ENCODE results near the gene VRK2. TPM values are rescaled to one million over a fixed set of nuclear protein-coding genes. Genes with fewer than 3 reads are reported as not detected.
"Not testable (repeated sequence)": the region's sequence is repeated elsewhere in the genome, so short reads cannot be mapped to it uniquely, and the experiment has no call there.

Gene VRK2
- total RNA-seq, 2 donors from 2014 or later, result 20.5 to 24.2 TPM

DNA sequence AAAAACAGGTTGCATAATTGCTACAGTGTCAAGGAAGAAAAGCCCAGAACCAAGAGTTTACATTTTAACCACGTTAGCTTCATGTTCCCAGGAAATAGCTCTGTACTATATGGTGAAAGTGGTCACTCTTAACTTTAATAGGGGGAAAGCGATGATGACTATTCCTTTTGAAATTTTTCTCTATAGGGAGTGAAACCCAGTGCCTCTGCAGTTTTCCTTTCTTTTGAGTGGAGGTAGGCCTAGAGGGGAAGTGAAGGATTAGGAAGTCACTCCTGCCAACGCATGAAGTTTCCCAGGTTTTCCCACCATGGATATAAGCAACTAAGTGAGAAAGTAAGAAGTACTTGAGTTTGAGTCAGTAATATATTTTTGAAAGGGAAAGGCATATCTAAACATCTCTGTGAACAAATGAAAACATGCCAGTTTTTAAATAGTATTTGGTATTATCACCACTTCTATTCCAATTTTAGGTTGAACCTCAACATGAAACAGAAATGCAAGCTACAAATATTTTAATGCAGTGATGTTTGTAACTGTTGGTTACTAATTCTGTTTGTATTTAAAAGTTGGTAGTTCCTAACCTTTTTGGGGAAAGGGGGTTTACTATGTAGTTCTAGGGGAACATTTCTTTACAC, 91.9 kb downstream of the VRK2 start:
- intact Hi-C loops (cut with DNase I), result no loop called here

GRCh38 chr2:58140508-58141072, 94.0 kb downstream of the VRK2 start:
- intact Hi-C loops (cut with DNase I), result no loop called here
- ATAC-seq (no peak), DNase-seq (no peak)

More for the DNA sequence above, 91.9 kb downstream of the VRK2 start:
- ATAC-seq (no peak), DNase-seq (no peak)

DNA sequence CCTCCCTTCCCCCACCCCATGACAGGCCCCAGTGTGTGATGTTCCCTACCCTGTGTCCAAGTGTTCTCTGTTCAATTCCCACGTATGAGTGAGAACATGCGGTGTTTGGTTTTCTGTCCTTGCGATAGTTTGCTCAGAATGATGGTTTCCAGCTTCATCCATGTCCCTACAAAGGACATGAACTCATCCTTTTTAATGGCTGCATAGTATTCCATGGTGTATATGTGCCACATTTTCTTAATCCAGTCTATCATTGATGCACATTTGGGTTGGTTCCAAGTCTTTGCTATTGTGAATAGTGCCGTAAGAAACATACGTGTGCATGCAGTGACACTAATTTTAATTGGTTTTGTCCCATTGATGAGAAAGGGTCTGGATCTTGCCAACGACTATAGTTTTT, 99.2 kb downstream of the VRK2 start:
- DNase-seq; intact Hi-C loops (cut with DNase I); ATAC-seq: not testable (repeated sequence)

- DNase-seq (no peak), ATAC-seq (peak in 1 of 2 donors; percentile 22)
- intact Hi-C loops (cut with DNase I), result no loop called here
Measured at GRCh38 chr2:58146707-58147106, 100.1 kb downstream of the VRK2 start.

DNA sequence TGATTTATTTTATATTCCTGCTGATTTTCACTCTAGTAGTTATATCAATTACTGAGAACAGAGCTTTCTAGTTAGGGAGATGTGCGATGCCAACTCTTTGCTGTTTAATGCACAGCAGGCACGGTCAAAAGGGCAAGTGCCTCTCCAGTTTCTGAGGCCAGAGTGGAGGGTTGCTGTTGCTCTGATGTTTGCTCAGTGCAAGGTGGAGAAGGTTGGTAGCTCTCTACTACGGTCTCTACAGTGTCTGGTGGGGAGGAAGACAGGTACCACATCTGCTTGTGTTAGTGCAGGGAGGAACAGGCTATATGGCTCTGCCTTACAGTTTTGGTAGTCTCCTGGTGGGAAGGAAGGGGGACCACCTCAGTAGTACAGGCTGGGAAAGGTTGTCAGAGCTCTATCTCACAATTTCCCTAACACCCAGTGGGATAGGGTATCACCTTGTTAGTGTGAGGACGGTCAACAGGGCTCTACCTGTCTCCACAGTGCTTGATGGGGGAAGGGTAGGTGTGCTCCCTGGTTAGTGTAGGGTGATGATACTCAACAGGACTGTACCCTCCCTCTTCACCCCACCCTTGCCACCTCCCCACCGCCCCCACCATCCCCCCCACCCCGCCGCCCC, 108.7 kb downstream of the VRK2 start:
- DNase-seq (no peak), ATAC-seq (no peak)
- intact Hi-C loops (cut with DNase I), result no loop called here

DNA sequence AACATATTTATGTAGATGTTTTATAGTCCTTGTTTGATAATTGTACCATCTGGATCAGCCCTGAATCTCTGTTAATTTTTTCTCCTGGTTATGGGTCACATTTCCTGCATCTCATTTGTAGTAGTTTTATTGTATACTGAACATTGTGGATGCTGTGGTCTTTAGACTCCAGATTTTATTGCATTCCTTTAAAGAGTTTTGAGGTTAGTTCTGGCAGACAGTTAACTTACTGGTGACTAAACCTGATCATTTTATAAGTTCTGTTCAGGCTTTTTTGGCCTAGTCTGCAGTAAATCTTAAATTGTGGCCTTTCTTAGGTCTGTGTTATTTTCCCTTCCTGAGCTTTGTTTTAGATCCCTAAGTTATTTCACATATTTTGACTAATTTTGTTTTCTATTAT, 110.2 kb downstream of the VRK2 start:
- ATAC-seq, result no peak
- intact Hi-C loops (cut with DNase I), result no loop called here
- no peak for DNase-seq

DNA sequence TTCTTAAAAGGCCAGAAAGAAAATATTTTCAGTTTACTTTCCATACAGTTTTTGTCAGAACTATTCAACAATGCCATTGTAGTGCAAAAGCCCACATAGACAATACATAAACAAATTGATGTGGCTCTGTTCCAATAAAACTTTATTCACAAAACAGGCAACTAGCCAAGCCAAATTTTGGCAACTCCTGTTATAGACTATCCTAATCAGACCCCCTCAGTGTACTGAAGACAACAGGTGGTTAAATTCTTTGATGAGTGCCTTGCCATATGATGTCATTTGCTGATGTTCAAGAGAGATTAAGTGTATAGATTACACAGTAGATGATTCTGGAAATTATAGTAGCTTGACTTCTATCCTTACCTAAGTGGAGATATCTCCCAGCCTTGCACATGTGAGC, 111.1 kb downstream of the VRK2 start:
- intact Hi-C loops (cut with DNase I), result no loop called here
- no peak for DNase-seq
- no peak for ATAC-seq

DNA sequence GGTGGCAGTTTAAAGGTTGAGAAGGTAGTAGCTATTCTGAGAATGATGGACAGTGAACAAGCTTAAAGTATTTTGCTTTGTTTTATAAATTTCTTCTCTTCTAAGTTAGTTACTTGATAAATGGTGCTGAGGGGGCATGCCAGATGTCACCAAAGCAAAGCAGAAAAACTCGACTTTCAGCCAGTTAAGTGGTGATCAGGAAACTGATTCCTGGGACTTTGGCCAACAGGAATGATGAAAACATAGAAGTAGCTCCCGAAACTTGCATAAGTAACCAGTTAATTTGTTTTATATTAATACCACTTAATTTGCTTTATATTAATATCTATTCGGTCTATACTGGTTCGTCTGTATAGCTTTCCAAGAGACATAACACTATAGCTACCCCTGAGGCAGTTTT, 111.9 kb downstream of the VRK2 start:
- ATAC-seq, result no peak
- DNase-seq, result no peak
- intact Hi-C loops (cut with DNase I), result no loop called here

- ATAC-seq (no peak), DNase-seq (no peak)
- intact Hi-C loops (cut with DNase I), result no loop called here
Measured at GRCh38 chr2:58163913-58164312, 117.3 kb downstream of the VRK2 start.

DNA sequence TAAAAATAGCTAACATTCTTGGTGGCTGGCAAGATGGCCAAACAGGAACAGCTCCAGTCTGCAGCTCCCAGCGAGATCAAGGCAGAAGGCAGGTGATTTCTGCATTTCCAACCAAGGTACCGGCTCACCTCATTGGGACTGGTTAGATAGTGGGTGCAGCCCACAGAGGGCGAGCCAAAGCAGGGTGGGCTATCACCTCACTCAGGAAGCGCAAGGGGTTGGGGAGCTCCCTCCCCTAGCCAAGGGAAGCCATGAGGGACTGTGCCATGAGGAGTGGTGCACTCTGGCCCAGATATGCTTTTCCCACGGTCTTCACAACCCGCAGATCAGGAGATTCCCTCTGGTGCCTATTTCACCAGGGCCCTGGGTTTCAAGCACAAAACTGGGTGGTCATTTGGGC, 121.5 kb downstream of the VRK2 start:
- DNase-seq; intact Hi-C loops (cut with DNase I); ATAC-seq: not testable (repeated sequence)

GRCh38 chr2:58169845-58170244, 123.2 kb downstream of the VRK2 start:
- ATAC-seq; intact Hi-C loops (cut with DNase I): not testable (repeated sequence)

GRCh38 chr2:58170334-58170933, 123.8 kb downstream of the VRK2 start:
- DNase-seq; intact Hi-C loops (cut with DNase I): not testable (repeated sequence)

More at GRCh38 chr2:58169845-58170244, 123.2 kb downstream of the VRK2 start:
- DNase-seq, result not testable (repeated sequence)

DNA sequence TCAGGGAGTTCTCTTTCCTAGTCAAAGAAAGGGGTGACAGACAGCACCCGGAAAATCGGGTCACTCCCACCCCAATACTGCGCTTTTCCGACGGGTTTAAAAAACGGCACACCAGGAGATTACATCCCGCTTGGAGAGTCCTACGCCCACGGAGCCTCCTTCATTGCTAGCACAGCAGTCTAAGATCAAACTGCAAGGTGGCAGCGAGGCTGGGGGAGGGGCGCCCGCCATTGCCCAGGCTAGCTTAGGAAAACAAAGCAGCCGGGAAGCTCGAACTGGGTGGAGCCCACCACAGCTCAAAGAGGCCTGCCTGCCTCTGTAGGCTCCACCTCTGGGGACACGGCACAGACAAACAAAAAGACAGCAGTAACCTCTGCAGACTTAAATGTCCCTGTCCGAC, 125.2 kb downstream of the VRK2 start:
- intact Hi-C loops (cut with DNase I); DNase-seq; ATAC-seq: not testable (repeated sequence)

More at GRCh38 chr2:58170334-58170933, 123.8 kb downstream of the VRK2 start:
- ATAC-seq, result not testable (repeated sequence)

DNA sequence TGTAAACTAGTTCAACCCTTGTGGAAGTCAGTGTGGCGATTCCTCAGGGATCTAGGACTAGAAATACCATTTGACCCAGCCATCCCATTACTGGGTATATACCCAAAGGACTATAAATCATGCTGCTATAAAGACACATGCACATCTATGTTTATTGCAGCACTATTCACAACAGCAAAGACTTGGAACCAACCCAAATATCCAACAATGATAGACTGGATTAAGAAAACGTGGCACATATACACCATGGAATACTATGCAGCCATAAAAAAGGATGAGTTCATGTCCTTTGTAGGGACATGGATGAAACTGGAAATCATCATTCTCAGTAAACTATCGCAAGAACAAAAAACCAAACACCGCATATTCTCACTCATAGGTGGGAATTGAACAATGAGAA, 130.6 kb downstream of the VRK2 start:
- intact Hi-C loops (cut with DNase I); ATAC-seq; DNase-seq: not testable (repeated sequence)

GRCh38 chr2:58180175-58180574, 133.6 kb downstream of the VRK2 start:
- intact Hi-C loops (cut with DNase I); DNase-seq; ATAC-seq: not testable (repeated sequence)

DNA sequence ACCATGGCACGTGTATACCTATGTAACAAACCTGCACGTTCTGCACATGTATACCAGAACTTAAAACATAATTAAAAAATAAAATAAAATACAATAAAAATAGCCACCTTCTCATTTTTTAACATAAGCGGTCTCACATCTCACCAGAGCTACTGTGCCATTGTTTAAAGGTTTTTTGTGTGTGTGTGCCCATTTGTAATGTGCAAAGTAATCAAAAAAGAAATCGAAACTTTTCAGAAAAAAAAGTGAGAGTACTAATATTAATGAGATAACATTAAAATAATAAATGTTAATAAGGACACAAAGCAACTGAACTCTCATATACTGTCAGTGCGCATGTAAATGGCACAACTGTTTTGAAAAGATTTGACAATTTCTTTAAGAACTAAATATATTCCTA, 134.0 kb downstream of the VRK2 start:
- no peak for DNase-seq
- no peak for ATAC-seq

DNA sequence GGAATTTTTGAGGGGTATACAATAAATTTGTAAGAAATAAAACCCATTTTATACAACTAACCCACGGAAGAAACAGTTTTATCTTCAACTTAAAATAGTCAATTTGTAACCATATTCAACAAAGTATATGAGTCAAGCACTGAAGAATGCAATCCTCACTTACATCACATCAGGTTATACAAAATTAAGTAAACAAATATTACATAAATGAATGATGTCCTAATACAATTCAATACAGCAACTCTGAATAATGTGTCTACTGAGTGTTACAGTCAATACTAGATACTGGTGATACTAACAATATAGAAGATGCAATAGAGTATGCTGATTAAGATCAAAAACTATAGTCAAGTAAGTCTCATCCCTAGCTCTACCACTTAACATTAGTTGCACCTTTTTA, 135.9 kb downstream of the VRK2 start:
- DNase-seq, result no peak
- intact Hi-C loops (cut with DNase I), result no loop called here
- ATAC-seq, result no peak

More for the DNA sequence above, 134.0 kb downstream of the VRK2 start:
- intact Hi-C loops (cut with DNase I), result no loop called here

GRCh38 chr2:58186501-58186900, 139.9 kb downstream of the VRK2 start:
- intact Hi-C loops (cut with DNase I), result no loop called here
- DNase-seq, result no peak
- no peak for ATAC-seq

- DNase-seq; intact Hi-C loops (cut with DNase I); ATAC-seq: not testable (repeated sequence)
Measured at GRCh38 chr2:58187022-58187421, 140.4 kb downstream of the VRK2 start.

- intact Hi-C loops (cut with DNase I), result no loop called here
- ATAC-seq (no peak), DNase-seq (no peak)
Measured at GRCh38 chr2:58194458-58194857, 147.9 kb downstream of the VRK2 start.

All from left cardiac atrium (tissue), 4 donors.